Liver (tissue), 3 donors: ENCODE results near the gene RAB22A.

Experiments used
- CTCF ChIP-seq: fragments of 150-350 bp; IDR thresholded peaks from 2 replicates; pipeline ENCODE4 v1.5.1; 2017; ENCODE audit warnings: improper control_type of control experiment, low read depth, low read length; ENCODE audit not compliant: missing input control
- EGR1 ChIP-seq, 2 donors: IDR thresholded peaks; 2 replicates each; pipeline ENCODE4 v1.6.1; 2016 to 2018; ENCODE audit warnings: antibody characterized with exemption in 2 of 2, low read depth in 2 of 2
- FOXA1 ChIP-seq: IDR thresholded peaks from 2 replicates; pipeline ENCODE4 v1.6.1; 2016; ENCODE audit warnings: antibody characterized with exemption
- HNF4A ChIP-seq, 2 donors: conservative IDR thresholded peaks; 2 replicates each; pipeline ENCODE4 v1.6.1; 2016; ENCODE audit warnings: antibody characterized with exemption in 2 of 2, mild to moderate bottlenecking in 2 of 2
- JUND ChIP-seq, 2 donors: IDR thresholded peaks; 2 replicates each; pipeline ENCODE4 v1.6.1; 2016; ENCODE audit warnings: antibody characterized with exemption in 2 of 2
- NR2F2 ChIP-seq: IDR thresholded peaks from 2 replicates; pipeline ENCODE4 v1.6.1; 2016; ENCODE audit warnings: antibody characterized with exemption
- RAD21 ChIP-seq, 2 donors: IDR thresholded peaks; 2 replicates each; pipeline ENCODE4 v1.6.1; 2016; ENCODE audit warnings: antibody characterized with exemption in 2 of 2, mild to moderate bottlenecking in 2 of 2
- RXRA ChIP-seq, 2 donors: IDR thresholded peaks; 2 replicates each; pipeline ENCODE4 v1.6.1; 2017 to 2018; ENCODE audit warnings: antibody characterized with exemption in 2 of 2, mild to moderate bottlenecking in 1 of 2
- SP1 ChIP-seq: IDR thresholded peaks from 2 replicates; pipeline ENCODE4 v1.6.1; 2018; ENCODE audit warnings: antibody characterized with exemption, mild to moderate bottlenecking
- TAF1 ChIP-seq: conservative IDR thresholded peaks from 2 replicates; pipeline ENCODE4 v1.6.1; 2016; ENCODE audit warnings: antibody characterized with exemption, mild to moderate bottlenecking
- YY1 ChIP-seq: IDR thresholded peaks from 2 replicates; pipeline ENCODE4 v1.6.1; 2016; ENCODE audit warnings: antibody characterized with exemption, mild to moderate bottlenecking
- ZBTB33 ChIP-seq: IDR thresholded peaks from 2 replicates; pipeline ENCODE4 v1.6.1; 2016; ENCODE audit warnings: antibody characterized with exemption
- TF ChIP-seq, protein P1 (sequence below): IDR thresholded peaks from 2 replicates; pipeline ENCODE4 v1.6.1; 2016; ENCODE audit warnings: antibody characterized with exemption
- TF ChIP-seq, protein P2 (sequence below): IDR thresholded peaks from 2 replicates; pipeline ENCODE4 v1.6.1; 2016; ENCODE audit warnings: antibody characterized with exemption, mild to moderate bottlenecking
- donor health status: healthy.
- donor health status: healthy.

- TF ChIP-seq CTCF (no peak), RAD21 (IDR thresholded peaks at IDR 0.05) (no peak), RXRA (IDR thresholded peaks at IDR 0.05) (no peak), TAF1 (no peak), YY1 (no peak), EGR1 (IDR thresholded peaks at IDR 0.05; ENCODE audit: low read depth in 2 of 2) (no peak), ZBTB33 (no peak), FOXA1 (no peak), JUND (IDR thresholded peaks at IDR 0.05) (no peak), HNF4A (conservative IDR thresholded peaks at IDR 0.05) (no peak), SP1 (no peak), NR2F2 (no peak)
- TF ChIP-seq, protein P1, sequence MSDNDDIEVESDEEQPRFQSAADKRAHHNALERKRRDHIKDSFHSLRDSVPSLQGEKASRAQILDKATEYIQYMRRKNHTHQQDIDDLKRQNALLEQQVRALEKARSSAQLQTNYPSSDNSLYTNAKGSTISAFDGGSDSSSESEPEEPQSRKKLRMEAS = no peak
- TF ChIP-seq, protein P2, sequence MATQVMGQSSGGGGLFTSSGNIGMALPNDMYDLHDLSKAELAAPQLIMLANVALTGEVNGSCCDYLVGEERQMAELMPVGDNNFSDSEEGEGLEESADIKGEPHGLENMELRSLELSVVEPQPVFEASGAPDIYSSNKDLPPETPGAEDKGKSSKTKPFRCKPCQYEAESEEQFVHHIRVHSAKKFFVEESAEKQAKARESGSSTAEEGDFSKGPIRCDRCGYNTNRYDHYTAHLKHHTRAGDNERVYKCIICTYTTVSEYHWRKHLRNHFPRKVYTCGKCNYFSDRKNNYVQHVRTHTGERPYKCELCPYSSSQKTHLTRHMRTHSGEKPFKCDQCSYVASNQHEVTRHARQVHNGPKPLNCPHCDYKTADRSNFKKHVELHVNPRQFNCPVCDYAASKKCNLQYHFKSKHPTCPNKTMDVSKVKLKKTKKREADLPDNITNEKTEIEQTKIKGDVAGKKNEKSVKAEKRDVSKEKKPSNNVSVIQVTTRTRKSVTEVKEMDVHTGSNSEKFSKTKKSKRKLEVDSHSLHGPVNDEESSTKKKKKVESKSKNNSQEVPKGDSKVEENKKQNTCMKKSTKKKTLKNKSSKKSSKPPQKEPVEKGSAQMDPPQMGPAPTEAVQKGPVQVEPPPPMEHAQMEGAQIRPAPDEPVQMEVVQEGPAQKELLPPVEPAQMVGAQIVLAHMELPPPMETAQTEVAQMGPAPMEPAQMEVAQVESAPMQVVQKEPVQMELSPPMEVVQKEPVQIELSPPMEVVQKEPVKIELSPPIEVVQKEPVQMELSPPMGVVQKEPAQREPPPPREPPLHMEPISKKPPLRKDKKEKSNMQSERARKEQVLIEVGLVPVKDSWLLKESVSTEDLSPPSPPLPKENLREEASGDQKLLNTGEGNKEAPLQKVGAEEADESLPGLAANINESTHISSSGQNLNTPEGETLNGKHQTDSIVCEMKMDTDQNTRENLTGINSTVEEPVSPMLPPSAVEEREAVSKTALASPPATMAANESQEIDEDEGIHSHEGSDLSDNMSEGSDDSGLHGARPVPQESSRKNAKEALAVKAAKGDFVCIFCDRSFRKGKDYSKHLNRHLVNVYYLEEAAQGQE = no peak
Measured at GRCh38 chr20:58339741-58340140, 30.2 kb downstream of the RAB22A start.
